Hair follicular keratinocyte (primary cell): ENCODE results near the gene ATP7B. TPM values are rescaled to one million over a fixed set of nuclear protein-coding genes. Genes with fewer than 3 reads are reported as not detected.

Source experiments
- total RNA-seq: library from RNA; depleted of rRNA; stranded (reverse); fragments of >200 nt; gene quantifications from 2 replicates; pipeline ENCODE4 v1.2.3, GENCODE V29; 2015

Gene ATP7B
- total RNA-seq = 1.4 and 4.4 TPM in 2 replicates

DNA sequence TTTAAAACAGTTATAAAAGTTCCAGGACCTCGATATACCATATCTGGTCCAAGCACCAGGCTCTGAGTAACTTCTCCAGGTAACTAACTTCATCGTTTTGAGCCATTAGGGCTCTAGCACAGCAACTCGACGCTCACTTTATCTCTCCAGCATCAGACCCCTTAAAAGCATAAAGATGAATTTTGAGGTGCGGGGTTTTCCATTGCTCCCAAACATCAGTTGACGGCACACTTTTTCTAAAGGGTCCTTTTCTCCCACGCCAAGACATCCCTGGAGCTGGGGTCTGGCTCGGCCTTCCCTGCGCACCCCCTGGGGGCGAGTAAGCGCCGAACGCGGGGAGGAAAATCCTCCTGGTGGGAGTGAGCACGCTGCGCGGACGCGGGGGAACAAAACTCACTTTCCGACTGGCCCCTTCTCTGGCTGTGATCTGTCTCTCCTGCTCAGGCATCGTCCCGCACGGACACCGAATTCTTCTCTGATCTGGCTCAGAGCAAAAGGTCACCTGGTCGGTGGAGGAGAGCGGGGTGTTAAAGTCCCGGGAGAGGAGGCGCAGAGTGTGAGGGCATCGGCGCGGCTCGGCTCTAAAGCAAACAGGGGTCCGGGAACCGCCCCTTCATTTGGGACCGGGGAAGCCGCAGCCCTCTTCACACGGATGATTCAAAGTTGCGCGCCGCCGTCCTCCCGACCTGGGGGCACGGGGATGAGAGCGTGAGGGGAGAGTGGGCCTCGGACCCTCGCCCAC, at the start of gene ATP7B:
Gene ATP7B, minus strand, starts transcription at position 561 of the 742 bp plus-strand sequence. Its CDS starts 113 bp downstream, at position 448.

GRCh38 chr13:52024481-52024880, 13.2 kb upstream of the ATP7B start, which contains the start of gene UTP14C:
Gene UTP14C, plus strand, starts transcription at chr13:52024691. Its CDS starts 4,114 bp downstream, at chr13:52028805.

GRCh38 chr13:52011632-52012511, 622 bp upstream of the ATP7B start, which contains the start of gene ALG11:
Gene ALG11, plus strand, starts transcription at chr13:52012398. Its CDS starts 21 bp downstream, at chr13:52012419.

Other genes with a start within 250 kb of the ATP7B start
- gene DHRS12, start 207.3 kb downstream of the ATP7B start, total RNA-seq = 6.8 and 8.9 TPM in 2 replicates
- not detected in 2 replicates for gene TMEM272, start 166.3 kb downstream of the ATP7B start, total RNA-seq
- not detected in 2 replicates for gene CCDC70, start 149.5 kb downstream of the ATP7B start, total RNA-seq
- 10.7 and 13.4 TPM in 2 replicates for gene ALG11, start 948 bp upstream of the ATP7B start, total RNA-seq
- 4.7 and 4.9 TPM in 2 replicates for gene UTP14C, start 13.2 kb upstream of the ATP7B start, total RNA-seq
- 0.04 TPM in 1 of 2 replicates, not detected in the other for gene NEK5, start 117.6 kb upstream of the ATP7B start, total RNA-seq
- gene NEK3, start 148.1 kb upstream of the ATP7B start, total RNA-seq = 9.9 and 11.6 TPM in 2 replicates